Prostate gland (tissue), 2 donors: ENCODE measurements around the gene MAGI2.

Experiments used
- CTCF ChIP-seq, 4 experiments: fragments of 200-600 bp in 2 of 4; fragments of 450-650 bp in 2 of 4; sonication (generic) in 2 of 4; IDR thresholded peaks; 1 replicate in 3 of 4; 2 replicates in 1 of 4; pipeline ENCODE4 v1.5.1; 2016 to 2019; ENCODE audit warnings: antibody characterized with exemption in 4 of 4, mild to moderate bottlenecking in 2 of 4, moderate library complexity in 2 of 4
- POLR2A ChIP-seq: fragments of 450-650 bp; IDR thresholded peaks from one replicate; pipeline ENCODE4 v1.6.1; 2016; ENCODE audit warnings: antibody characterized with exemption, mild to moderate bottlenecking
- POLR2AphosphoS5 ChIP-seq: sonication (generic); formaldehyde crosslinking; IDR thresholded peaks from one replicate; pipeline ENCODE4 v1.6.1; 2017; ENCODE audit warnings: antibody characterized with exemption

GRCh38 chr7:78218051-78218450 is 1235.4 kb downstream of the MAGI2 start:
- TF ChIP-seq CTCF (IDR thresholded peaks at IDR 0.05), result no peak
- TF ChIP-seq POLR2A, result no peak
- TF ChIP-seq POLR2AphosphoS5, result no peak
